Astrocyte (in vitro differentiated cells and primary cell): ENCODE results near the gene PSG6. TPM values are rescaled to one million over a fixed set of nuclear protein-coding genes. Genes with fewer than 3 reads are reported as not detected.
A peak's percentile ranks its signal among the peaks of the same experiment; 100 is the strongest.
"Not testable (repeated sequence)": the region's sequence is repeated elsewhere in the genome, so short reads cannot be mapped to it uniquely, and the experiment has no call there.

Source experiments
- DNase-seq: peaks from one replicate; pipeline ENCODE4 v3.0.0-alpha.2; 2010; ENCODE audit warnings: low read depth
- FAIRE-seq: peaks from 2 replicates; lab custom pipeline; 2011; peaks lifted over from hg19 to GRCh38; lab: Jason Lieb, UNC
- H2AFZ ChIP-seq: 2 replicates; pipeline ENCODE4 v1.6.0; 2012; ENCODE audit warnings: low read depth, low read length, inconsistent platforms
- H3K27ac ChIP-seq: 2 replicates; pipeline ENCODE4 v1.5.1; 2011; ENCODE audit warnings: low read depth, low read length, inconsistent platforms
- H3K27me3 ChIP-seq: 2 replicates; pipeline ENCODE4 v1.6.0; 2011; ENCODE audit warnings: low read length, inconsistent platforms; ENCODE audit not compliant: insufficient read depth
- H3K36me3 ChIP-seq: 2 replicates; pipeline ENCODE4 v1.5.1; 2011; ENCODE audit warnings: low read length, inconsistent platforms; ENCODE audit not compliant: insufficient read depth
- H3K4me1 ChIP-seq: 2 replicates; pipeline ENCODE4 v1.5.1; 2011; ENCODE audit warnings: low read length, inconsistent platforms; ENCODE audit not compliant: insufficient read depth
- H3K4me2 ChIP-seq: 2 replicates; pipeline ENCODE4 v1.6.0; 2012; ENCODE audit warnings: low read length, inconsistent platforms
- H3K4me3 ChIP-seq: 2 replicates; pipeline ENCODE4 v1.5.1; 2011; ENCODE audit warnings: low read depth, mild to moderate bottlenecking, low read length, inconsistent platforms; ENCODE audit not compliant: insufficient read depth
- H3K79me2 ChIP-seq: 2 replicates; pipeline ENCODE4 v1.6.0; 2012; ENCODE audit warnings: mild to moderate bottlenecking, low read length, inconsistent platforms; ENCODE audit not compliant: insufficient read depth
- H3K9ac ChIP-seq: 2 replicates; pipeline ENCODE4 v1.6.0; 2012; ENCODE audit warnings: mild to moderate bottlenecking, low read length, inconsistent platforms
- H3K9me3 ChIP-seq: 2 replicates; pipeline ENCODE4 v1.5.1; 2012; ENCODE audit warnings: low read depth, mild to moderate bottlenecking, low read length, inconsistent platforms; ENCODE audit not compliant: insufficient read depth
- H4K20me1 ChIP-seq: 2 replicates; pipeline ENCODE4 v1.6.0; 2012; ENCODE audit warnings: low read length, inconsistent platforms; ENCODE audit not compliant: insufficient read depth
- H3K27ac Mint-ChIP-seq: one replicate; pipeline ENCODE4 v1.8.0; 2021; ENCODE audit warnings: mild to moderate bottlenecking, mixed read lengths; ENCODE audit not compliant: unreplicated experiment
- H3K27me3 Mint-ChIP-seq: one replicate; pipeline ENCODE4 v1.8.0; 2021; ENCODE audit warnings: low read depth, mixed read lengths; ENCODE audit not compliant: unreplicated experiment
- H3K36me3 Mint-ChIP-seq: one replicate; pipeline ENCODE4 v1.8.0; 2021; ENCODE audit warnings: low read depth, mixed read lengths; ENCODE audit not compliant: unreplicated experiment
- H3K4me1 Mint-ChIP-seq: one replicate; pipeline ENCODE4 v1.8.0; 2021; ENCODE audit warnings: low read depth, mixed read lengths; ENCODE audit not compliant: unreplicated experiment
- H3K4me3 Mint-ChIP-seq: one replicate; pipeline ENCODE4 v1.8.0; 2021; ENCODE audit warnings: mild to moderate bottlenecking, moderate library complexity, mixed read lengths; ENCODE audit not compliant: unreplicated experiment
- H3K9me3 Mint-ChIP-seq: one replicate; pipeline ENCODE4 v1.8.0; 2021; ENCODE audit warnings: mild to moderate bottlenecking, mixed read lengths; ENCODE audit not compliant: unreplicated experiment
- CTCF ChIP-seq: IDR thresholded peaks from 2 replicates; pipeline ENCODE4 v1.5.1; 2011; ENCODE audit warnings: low read depth, mild to moderate bottlenecking, inconsistent platforms, low read length, moderate library complexity; ENCODE audit not compliant: insufficient read depth
- EZH2 ChIP-seq: IDR thresholded peaks from 2 replicates; pipeline ENCODE4 v1.6.1; 2012; ENCODE audit warnings: mild to moderate bottlenecking, low read length, inconsistent platforms; ENCODE audit not compliant: insufficient read depth
- total RNA-seq: library from RNA; stranded (reverse); gene quantifications from 2 replicates; pipeline ENCODE4 v1.2.1, GENCODE V29; 2021

The PSG6 gene
- total RNA-seq, 1 donor from 2014 or later = 0.23 TPM

DNA sequence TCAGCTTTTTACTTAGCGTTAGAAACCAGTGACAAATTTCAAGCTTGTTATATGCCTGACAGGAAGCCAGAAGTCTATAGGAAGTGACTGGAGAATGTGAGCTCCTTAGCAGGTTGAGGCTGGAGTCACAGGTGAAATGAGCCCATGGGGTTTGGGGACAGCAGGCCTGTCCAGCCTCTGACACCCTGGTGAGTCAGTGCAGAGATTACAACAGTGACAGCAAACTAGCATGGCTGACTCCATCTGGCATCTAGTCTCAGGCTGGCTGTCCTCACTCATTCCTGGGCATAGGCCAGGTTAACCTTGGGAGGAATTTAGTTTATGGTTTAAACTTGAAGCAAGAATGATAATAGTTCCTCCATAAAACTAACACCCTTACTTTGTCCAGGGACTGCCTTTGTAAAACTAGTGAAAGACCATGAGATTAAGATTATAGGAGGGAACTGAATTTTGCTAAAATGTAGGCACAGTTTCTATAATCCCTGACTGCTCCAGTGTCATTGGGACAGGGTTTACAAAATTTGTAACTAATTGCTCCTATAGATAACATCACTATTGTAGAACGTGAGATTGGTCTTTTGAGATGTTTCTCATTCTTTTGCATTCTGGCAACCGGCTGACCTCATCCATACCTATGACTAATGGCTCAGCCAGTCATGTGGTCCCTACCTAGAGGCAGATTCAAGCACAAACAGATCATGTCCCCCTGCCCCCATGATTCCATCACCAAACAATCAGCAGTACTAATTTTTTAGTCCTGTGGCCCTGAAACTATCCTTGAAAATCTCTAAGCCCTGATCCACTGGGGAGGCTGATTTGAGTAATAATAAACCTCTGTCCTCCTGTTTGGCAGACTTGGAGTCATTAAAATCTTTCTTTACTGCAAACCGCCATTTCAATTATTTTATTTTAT is 42.5 kb downstream of the PSG6 start:
- H3K9ac ChIP-seq = peak overlapping the region; percentile 77
- not testable (repeated sequence) for H3K36me3 ChIP-seq, FAIRE-seq, H4K20me1 ChIP-seq, H3K4me3 Mint-ChIP-seq, H3K4me1 Mint-ChIP-seq, H3K79me2 ChIP-seq, H3K27me3 ChIP-seq, H3K4me3 ChIP-seq, H2AFZ ChIP-seq, H3K27me3 Mint-ChIP-seq, H3K36me3 Mint-ChIP-seq, H3K9me3 ChIP-seq
- Mint-ChIP-seq H3K27ac (peak overlapping the region; percentile 26), H3K9me3 (peaks cover 17% of the 10 kb centered on the region)
- peak; percentile 81 for DNase-seq
- H3K27ac ChIP-seq = peak overlapping the region; percentile 93
- peak overlapping the region; percentile 38 for H3K4me2 ChIP-seq
- H3K4me1 ChIP-seq = peaks cover 22% of the 10 kb centered on the region

- not testable (repeated sequence) for H3K36me3 ChIP-seq, H3K9me3 ChIP-seq, H3K4me3 Mint-ChIP-seq, FAIRE-seq, H3K4me3 ChIP-seq, H3K36me3 Mint-ChIP-seq, H4K20me1 ChIP-seq, H2AFZ ChIP-seq, H3K4me1 Mint-ChIP-seq, H3K79me2 ChIP-seq, H3K9ac ChIP-seq, DNase-seq, H3K27me3 Mint-ChIP-seq, H3K4me2 ChIP-seq, H3K27me3 ChIP-seq
- Histone ChIP-seq H3K4me1 (peaks cover 22% of the 10 kb centered on the region), H3K27ac (peak overlapping the region; percentile 93)
- Mint-ChIP-seq H3K27ac (peak overlapping the region; percentile 8), H3K9me3 (peaks cover 19% of the 10 kb centered on the region)
Observed at GRCh38 chr19:42874136-42874535, 43.6 kb downstream of the PSG6 start.

DNA sequence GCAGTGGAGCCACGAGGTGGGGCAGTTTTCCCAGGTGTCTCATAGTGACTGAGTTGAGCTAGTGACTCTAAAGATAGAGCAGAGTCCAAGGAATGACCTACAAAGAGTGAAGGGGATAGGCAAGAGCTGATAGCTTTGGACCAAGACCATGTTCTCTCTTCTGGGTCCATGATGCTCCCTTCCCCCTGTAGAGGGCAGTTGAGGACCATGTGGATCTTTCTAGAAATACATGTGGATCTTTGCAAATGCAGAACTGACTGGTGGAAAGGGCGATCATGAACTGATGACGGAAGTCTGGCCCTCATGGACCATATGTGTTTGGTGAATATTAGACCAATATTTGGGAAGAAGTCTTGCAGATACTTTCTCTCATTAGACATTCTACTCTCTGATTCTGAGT is 45.1 kb downstream of the PSG6 start:
- Histone ChIP-seq H3K27ac (no peak overlapping the region), H4K20me1 (no peaks in the 10 kb centered on the region), H3K4me3 (no peak overlapping the region), H3K79me2 (no peaks in the 10 kb centered on the region), H3K4me2 (no peak overlapping the region), H3K9ac (no peak overlapping the region), H2AFZ (no peak overlapping the region), H3K27me3 (no peaks in the 10 kb centered on the region), H3K36me3 (no peaks in the 10 kb centered on the region), H3K9me3 (no peaks in the 10 kb centered on the region), H3K4me1 (peaks cover 22% of the 10 kb centered on the region)
- no peaks in the 10 kb centered on the region for H3K27me3 Mint-ChIP-seq
- DNase-seq (no peak), FAIRE-seq (no peak)
- TF ChIP-seq CTCF (peak; percentile 13), EZH2 (no peak)
- H3K27ac Mint-ChIP-seq = no peak overlapping the region
- H3K4me3 Mint-ChIP-seq = no peak overlapping the region
- peaks cover 24% of the 10 kb centered on the region for H3K9me3 Mint-ChIP-seq
- no peaks in the 10 kb centered on the region for H3K4me1 Mint-ChIP-seq
- H3K36me3 Mint-ChIP-seq = no peaks in the 10 kb centered on the region
